HEK293 (cell line): Measurements from ENCODE around the gene RPP38.

ENCODE experiments used
- CTCF ChIA-PET: fragments of 350-600 bp; formaldehyde crosslinking; extraction: SDS; loops from one replicate; lab custom pipeline; 2021; ENCODE audit warnings: antibody characterized with exemption; lab: Yijun Ruan, JAX
- POLR2A ChIA-PET: fragments of 300-600 bp; formaldehyde crosslinking; extraction: SDS; loops from one replicate; lab custom pipeline; 2020; ENCODE audit warnings: antibody characterized with exemption, inconsistent platforms; lab: Yijun Ruan, JAX
- H3K27ac ChIP-seq: fragments of 200-500 bp; sonication (Bioruptor generic); 2 replicates; pipeline ENCODE4 v1.5.1; 2014; ENCODE audit warnings: low read depth, low read length, control low read depth, inconsistent platforms; ENCODE audit errors: extremely low read depth
- H3K36me3 ChIP-seq, 2 experiments: fragments of 200-500 bp in 1 of 2; sonication (Bioruptor generic) in 1 of 2; 1 replicate in 1 of 2; 2 replicates in 1 of 2; pipeline ENCODE4 v1.5.1; 2014 to 2017; ENCODE audit warnings: inconsistent platforms in 2 of 2, low read length in 2 of 2; ENCODE audit not compliant: control insufficient read depth in 2 of 2, insufficient read depth in 1 of 2
- H3K4me1 ChIP-seq: fragments of 200-500 bp; sonication (Bioruptor generic); 2 replicates; pipeline ENCODE4 v1.5.1; 2014; ENCODE audit warnings: mild to moderate bottlenecking, low read length, inconsistent platforms; ENCODE audit not compliant: control insufficient read depth, insufficient read depth
- H3K4me3 ChIP-seq: 2 replicates; pipeline ENCODE4 v1.5.1; 2011; ENCODE audit warnings: low read depth, mild to moderate bottlenecking, control low read depth, low read length, moderate library complexity
- H3K9me3 ChIP-seq: fragments of 200-500 bp; sonication (Bioruptor generic); 2 replicates; pipeline ENCODE4 v1.5.1; 2014; ENCODE audit warnings: low read depth, low read length, inconsistent platforms; ENCODE audit not compliant: control insufficient read depth, insufficient read depth
- ATF2 ChIP-seq: fragments of 450-650 bp; formaldehyde crosslinking; IDR thresholded peaks from 2 replicates; pipeline ENCODE4 v1.5.1; 2016; ENCODE audit warnings: missing biosample characterization, missing genetic modification characterization, low read depth
- KLF7 ChIP-seq: fragments of 450-650 bp; formaldehyde crosslinking; IDR thresholded peaks from 2 replicates; pipeline ENCODE4 v1.5.1; 2016; ENCODE audit warnings: missing biosample characterization, missing genetic modification characterization, borderline replicate concordance
- KLF9 ChIP-seq: fragments of 450-650 bp; formaldehyde crosslinking; IDR thresholded peaks from 2 replicates; pipeline ENCODE4 v1.5.1; 2016; ENCODE audit warnings: missing biosample characterization, missing genetic modification characterization, low read depth
- OVOL3 ChIP-seq: fragments of 450-650 bp; formaldehyde crosslinking; IDR thresholded peaks from 2 replicates; pipeline ENCODE4 v1.5.1; 2016; ENCODE audit warnings: missing biosample characterization, missing genetic modification characterization
- SCRT2 ChIP-seq: fragments of 450-650 bp; formaldehyde crosslinking; IDR thresholded peaks from 2 replicates; pipeline ENCODE4 v1.5.1; 2016; ENCODE audit warnings: missing biosample characterization, missing genetic modification characterization
- SP2 ChIP-seq: fragments of 450-650 bp; formaldehyde crosslinking; IDR thresholded peaks from 2 replicates; pipeline ENCODE4 v1.5.1; 2016; ENCODE audit warnings: missing biosample characterization, missing genetic modification characterization
- ZEB2 ChIP-seq: fragments of 450-650 bp; formaldehyde crosslinking; IDR thresholded peaks from 2 replicates; pipeline ENCODE4 v1.5.1; 2016; ENCODE audit warnings: missing biosample characterization, missing genetic modification characterization
- ZNF10 ChIP-seq: fragments of 450-650 bp; formaldehyde crosslinking; IDR thresholded peaks from 2 replicates; pipeline ENCODE4 v1.5.1; 2017; ENCODE audit warnings: missing biosample characterization, missing genetic modification characterization
- ZNF16 ChIP-seq: fragments of 450-650 bp; formaldehyde crosslinking; IDR thresholded peaks from 2 replicates; pipeline ENCODE4 v1.5.1; 2016; ENCODE audit warnings: low read depth, missing biosample characterization, missing genetic modification characterization
- ZNF175 ChIP-seq: fragments of 450-650 bp; formaldehyde crosslinking; IDR thresholded peaks from 2 replicates; pipeline ENCODE4 v1.5.1; 2016; ENCODE audit warnings: missing biosample characterization, missing genetic modification characterization
- ZNF202 ChIP-seq: fragments of 450-650 bp; formaldehyde crosslinking; IDR thresholded peaks from 2 replicates; pipeline ENCODE4 v1.5.1; 2016; ENCODE audit warnings: missing biosample characterization, missing genetic modification characterization, borderline replicate concordance
- ZNF214 ChIP-seq: fragments of 450-650 bp; formaldehyde crosslinking; IDR thresholded peaks from 2 replicates; pipeline ENCODE4 v1.5.1; 2017; ENCODE audit warnings: missing biosample characterization, mild to moderate bottlenecking, missing genetic modification characterization, borderline replicate concordance
- ZNF335 ChIP-seq: fragments of 450-650 bp; formaldehyde crosslinking; conservative IDR thresholded peaks from 2 replicates; pipeline ENCODE4 v1.5.1; 2016; ENCODE audit warnings: missing biosample characterization, missing genetic modification characterization
- ZNF37A ChIP-seq: fragments of 450-650 bp; IDR thresholded peaks from 2 replicates; pipeline ENCODE4 v1.5.1; 2018; ENCODE audit warnings: missing biosample characterization, missing genetic modification characterization
- ZNF416 ChIP-seq: fragments of 450-650 bp; formaldehyde crosslinking; IDR thresholded peaks from 2 replicates; pipeline ENCODE4 v1.5.1; 2016; ENCODE audit warnings: missing biosample characterization, missing genetic modification characterization
- ZNF473 ChIP-seq: fragments of 450-650 bp; formaldehyde crosslinking; IDR thresholded peaks from 2 replicates; pipeline ENCODE4 v1.5.1; 2017; ENCODE audit warnings: missing biosample characterization, missing genetic modification characterization
- ZNF529 ChIP-seq: fragments of 450-650 bp; formaldehyde crosslinking; IDR thresholded peaks from 2 replicates; pipeline ENCODE4 v1.5.1; 2017; ENCODE audit warnings: missing genetic modification characterization, missing biosample characterization; ENCODE audit not compliant: insufficient replicate concordance
- ZNF560 ChIP-seq: fragments of 450-650 bp; formaldehyde crosslinking; IDR thresholded peaks from 2 replicates; pipeline ENCODE4 v1.5.1; 2017; ENCODE audit warnings: missing biosample characterization, missing genetic modification characterization, borderline replicate concordance
- ZNF76 ChIP-seq: fragments of 450-650 bp; formaldehyde crosslinking; IDR thresholded peaks from 2 replicates; pipeline ENCODE4; 2016; ENCODE audit warnings: low read depth, missing biosample characterization, missing genetic modification characterization, borderline replicate concordance
- ZNF776 ChIP-seq: fragments of 450-650 bp; formaldehyde crosslinking; IDR thresholded peaks from 2 replicates; pipeline ENCODE4 v1.5.0; 2017; ENCODE audit warnings: missing biosample characterization, missing genetic modification characterization, borderline replicate concordance
- ZSCAN5A ChIP-seq: fragments of 450-650 bp; formaldehyde crosslinking; IDR thresholded peaks from 2 replicates; pipeline ENCODE4 v1.5.1; 2016; ENCODE audit warnings: missing biosample characterization, missing genetic modification characterization
- TF ChIP-seq, protein P1 (sequence below): fragments of 450-650 bp; formaldehyde crosslinking; IDR thresholded peaks from 2 replicates; pipeline ENCODE4 v1.5.1; 2016; ENCODE audit warnings: missing biosample characterization, missing genetic modification characterization
- TF ChIP-seq, protein P2 (sequence below): fragments of 450-650 bp; formaldehyde crosslinking; IDR thresholded peaks from 2 replicates; pipeline ENCODE4 v1.5.1; 2017; ENCODE audit warnings: missing biosample characterization, missing genetic modification characterization
- TF ChIP-seq, protein P3 (sequence below): fragments of 450-650 bp; formaldehyde crosslinking; IDR thresholded peaks from 2 replicates; pipeline ENCODE4 v1.5.1; 2016; ENCODE audit warnings: missing biosample characterization, missing genetic modification characterization
- TF ChIP-seq, protein P4 (sequence below): fragments of 450-650 bp; formaldehyde crosslinking; IDR thresholded peaks from 2 replicates; pipeline ENCODE4 v1.5.1; 2017; ENCODE audit warnings: missing biosample characterization, mild to moderate bottlenecking, missing genetic modification characterization, moderate library complexity

The RPP38 gene

DNA sequence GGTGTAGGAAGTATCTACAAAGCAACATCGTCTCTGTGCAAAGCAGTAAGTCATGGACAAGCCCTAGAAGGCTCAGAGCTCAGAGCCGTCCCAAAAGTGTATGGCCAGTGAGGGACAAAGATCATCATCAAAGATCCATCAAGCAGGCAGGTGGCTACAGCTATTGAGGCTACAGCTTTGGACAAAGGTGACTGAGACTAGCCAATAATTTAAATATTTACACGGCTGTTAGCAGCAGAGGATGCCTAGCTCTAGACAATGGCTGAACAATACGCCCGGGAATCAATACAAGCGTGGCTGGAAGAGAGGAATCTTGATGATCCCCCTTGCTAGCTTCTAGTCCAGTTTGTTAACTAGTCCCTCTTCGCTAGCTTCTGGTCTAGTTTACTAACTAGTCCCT, 53.4 kb downstream of the RPP38 start:
- Histone ChIP-seq H3K9me3 (no peaks in the 10 kb centered on the region), H3K36me3 (no peaks in the 10 kb centered on the region), H3K4me1 (no peaks in the 10 kb centered on the region), H3K27ac (no peak overlapping the region), H3K4me3 (no peak overlapping the region)
- ChIA-PET POLR2A (interaction anchor here (1.1 kb wide), 1 partner anchor 17 kb away, joined by 4 read pairs; no protein-coding TSS in a partner anchor), CTCF (interaction anchor here (1.1 kb wide), 1 partner anchor 9 kb away, joined by 5 read pairs; no protein-coding TSS in a partner anchor)
- TF ChIP-seq OVOL3 (tag by site-specific recombination) (no peak), ZNF76 (tag by site-specific recombination) (no peak), ZNF16 (tag by site-specific recombination) (no peak), ZNF560 (no peak), ZNF473 (tag by site-specific recombination) (no peak), SCRT2 (tag by site-specific recombination) (no peak), KLF9 (tag by site-specific recombination) (no peak), ZNF202 (no peak), ZNF335 (no peak), SP2 (tag by site-specific recombination) (no peak), ZNF214 (tag by site-specific recombination) (no peak), ZEB2 (no peak), KLF7 (tag by site-specific recombination) (no peak), ZNF529 (tag by site-specific recombination) (no peak), ZNF175 (tag by site-specific recombination) (no peak)
- TF ChIP-seq, protein P1, sequence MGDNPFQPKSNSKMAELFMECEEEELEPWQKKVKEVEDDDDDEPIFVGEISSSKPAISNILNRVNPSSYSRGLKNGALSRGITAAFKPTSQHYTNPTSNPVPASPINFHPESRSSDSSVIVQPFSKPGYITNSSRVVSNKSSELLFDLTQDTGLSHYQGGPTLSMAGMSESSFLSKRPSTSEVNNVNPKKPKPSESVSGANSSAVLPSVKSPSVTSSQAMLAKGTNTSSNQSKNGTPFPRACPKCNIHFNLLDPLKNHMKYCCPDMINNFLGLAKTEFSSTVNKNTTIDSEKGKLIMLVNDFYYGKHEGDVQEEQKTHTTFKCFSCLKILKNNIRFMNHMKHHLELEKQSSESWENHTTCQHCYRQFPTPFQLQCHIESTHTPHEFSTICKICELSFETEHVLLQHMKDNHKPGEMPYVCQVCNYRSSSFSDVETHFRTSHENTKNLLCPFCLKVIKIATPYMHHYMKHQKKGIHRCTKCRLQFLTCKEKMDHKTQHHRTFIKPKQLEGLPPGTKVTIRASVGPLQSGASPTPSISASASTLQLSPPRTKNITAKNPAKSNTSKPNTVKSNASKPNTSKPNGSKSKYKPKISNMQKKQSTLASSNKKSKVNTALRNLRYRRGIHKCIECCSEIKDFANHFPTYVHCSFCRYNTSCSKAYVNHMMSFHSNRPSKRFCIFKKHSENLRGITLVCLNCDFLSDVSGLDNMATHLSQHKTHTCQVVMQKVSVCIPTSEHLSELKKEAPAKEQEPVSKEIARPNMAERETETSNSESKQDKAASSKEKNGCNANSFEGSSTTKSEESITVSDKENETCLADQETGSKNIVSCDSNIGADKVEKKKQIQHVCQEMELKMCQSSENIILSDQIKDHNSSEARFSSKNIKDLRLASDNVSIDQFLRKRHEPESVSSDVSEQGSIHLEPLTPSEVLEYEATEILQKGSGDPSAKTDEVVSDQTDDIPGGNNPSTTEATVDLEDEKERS (tag by site-specific recombination), result no peak
- TF ChIP-seq, protein P2, sequence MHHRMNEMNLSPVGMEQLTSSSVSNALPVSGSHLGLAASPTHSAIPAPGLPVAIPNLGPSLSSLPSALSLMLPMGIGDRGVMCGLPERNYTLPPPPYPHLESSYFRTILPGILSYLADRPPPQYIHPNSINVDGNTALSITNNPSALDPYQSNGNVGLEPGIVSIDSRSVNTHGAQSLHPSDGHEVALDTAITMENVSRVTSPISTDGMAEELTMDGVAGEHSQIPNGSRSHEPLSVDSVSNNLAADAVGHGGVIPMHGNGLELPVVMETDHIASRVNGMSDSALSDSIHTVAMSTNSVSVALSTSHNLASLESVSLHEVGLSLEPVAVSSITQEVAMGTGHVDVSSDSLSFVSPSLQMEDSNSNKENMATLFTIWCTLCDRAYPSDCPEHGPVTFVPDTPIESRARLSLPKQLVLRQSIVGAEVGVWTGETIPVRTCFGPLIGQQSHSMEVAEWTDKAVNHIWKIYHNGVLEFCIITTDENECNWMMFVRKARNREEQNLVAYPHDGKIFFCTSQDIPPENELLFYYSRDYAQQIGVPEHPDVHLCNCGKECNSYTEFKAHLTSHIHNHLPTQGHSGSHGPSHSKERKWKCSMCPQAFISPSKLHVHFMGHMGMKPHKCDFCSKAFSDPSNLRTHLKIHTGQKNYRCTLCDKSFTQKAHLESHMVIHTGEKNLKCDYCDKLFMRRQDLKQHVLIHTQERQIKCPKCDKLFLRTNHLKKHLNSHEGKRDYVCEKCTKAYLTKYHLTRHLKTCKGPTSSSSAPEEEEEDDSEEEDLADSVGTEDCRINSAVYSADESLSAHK, result no peak
- TF ChIP-seq, protein P3, sequence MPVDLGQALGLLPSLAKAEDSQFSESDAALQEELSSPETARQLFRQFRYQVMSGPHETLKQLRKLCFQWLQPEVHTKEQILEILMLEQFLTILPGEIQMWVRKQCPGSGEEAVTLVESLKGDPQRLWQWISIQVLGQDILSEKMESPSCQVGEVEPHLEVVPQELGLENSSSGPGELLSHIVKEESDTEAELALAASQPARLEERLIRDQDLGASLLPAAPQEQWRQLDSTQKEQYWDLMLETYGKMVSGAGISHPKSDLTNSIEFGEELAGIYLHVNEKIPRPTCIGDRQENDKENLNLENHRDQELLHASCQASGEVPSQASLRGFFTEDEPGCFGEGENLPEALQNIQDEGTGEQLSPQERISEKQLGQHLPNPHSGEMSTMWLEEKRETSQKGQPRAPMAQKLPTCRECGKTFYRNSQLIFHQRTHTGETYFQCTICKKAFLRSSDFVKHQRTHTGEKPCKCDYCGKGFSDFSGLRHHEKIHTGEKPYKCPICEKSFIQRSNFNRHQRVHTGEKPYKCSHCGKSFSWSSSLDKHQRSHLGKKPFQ, result no peak

DNA sequence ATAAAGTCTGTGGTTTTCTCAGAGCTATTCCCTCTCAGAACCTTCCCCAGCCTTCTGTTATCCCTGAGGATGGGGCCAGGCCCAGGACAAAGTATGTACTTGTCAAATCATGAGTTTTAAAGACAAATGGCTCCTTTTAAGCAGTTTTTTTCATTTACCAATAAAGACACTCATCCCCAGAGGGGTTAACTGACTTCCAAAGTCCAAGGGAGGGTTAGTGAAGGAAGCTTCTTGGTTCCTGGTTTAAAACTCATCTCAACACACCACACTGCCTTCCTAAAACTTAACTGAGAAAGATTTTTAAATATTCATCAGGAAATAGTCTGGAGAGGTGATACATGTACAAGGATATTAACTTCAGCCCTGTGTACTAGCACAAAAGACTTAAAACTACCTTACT, 55.4 kb downstream of the RPP38 start:
- POLR2A ChIA-PET, result no interaction called here
- H3K9me3 ChIP-seq, result no peaks in the 10 kb centered on the region
- H3K4me1 ChIP-seq, result no peaks in the 10 kb centered on the region
- no peak overlapping the region for H3K4me3 ChIP-seq
- no peaks in the 10 kb centered on the region for H3K36me3 ChIP-seq
- H3K27ac ChIP-seq, result no peak overlapping the region
- CTCF ChIA-PET, result interaction anchor here (0.6 to 1.0 kb wide), 3 partner anchors 36 to 718 kb away, joined by 3 read pairs; no protein-coding TSS in a partner anchor
- no peak for TF ChIP-seq SP2 (tag by site-specific recombination)
- no peak for TF ChIP-seq ZNF416 (tag by site-specific recombination)
- no peak for TF ChIP-seq ZNF37A (tag by site-specific recombination)
- TF ChIP-seq, protein P4, sequence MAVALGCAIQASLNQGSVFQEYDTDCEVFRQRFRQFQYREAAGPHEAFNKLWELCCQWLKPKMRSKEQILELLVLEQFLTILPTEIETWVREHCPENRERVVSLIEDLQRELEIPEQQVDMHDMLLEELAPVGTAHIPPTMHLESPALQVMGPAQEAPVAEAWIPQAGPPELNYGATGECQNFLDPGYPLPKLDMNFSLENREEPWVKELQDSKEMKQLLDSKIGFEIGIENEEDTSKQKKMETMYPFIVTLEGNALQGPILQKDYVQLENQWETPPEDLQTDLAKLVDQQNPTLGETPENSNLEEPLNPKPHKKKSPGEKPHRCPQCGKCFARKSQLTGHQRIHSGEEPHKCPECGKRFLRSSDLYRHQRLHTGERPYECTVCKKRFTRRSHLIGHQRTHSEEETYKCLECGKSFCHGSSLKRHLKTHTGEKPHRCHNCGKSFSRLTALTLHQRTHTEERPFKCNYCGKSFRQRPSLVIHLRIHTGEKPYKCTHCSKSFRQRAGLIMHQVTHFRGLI (tag by site-specific recombination), result no peak
- no peak for TF ChIP-seq ATF2 (tag by site-specific recombination)
- no peak for TF ChIP-seq ZSCAN5A (tag by site-specific recombination)
- no peak for TF ChIP-seq ZNF10 (tag by site-specific recombination)
- TF ChIP-seq ZNF776 (tag by site-specific recombination), result no peak
- no peak for TF ChIP-seq ZNF473 (tag by site-specific recombination)
